Hematopoietic multipotent progenitor cell treated with erythropoietin and hydrocortisone succinate and interleukin-3 and kit ligand, for 15 days (in vitro differentiated cells): ENCODE results near the gene ANKRD39.
"Not testable (repeated sequence)": the region's sequence is repeated elsewhere in the genome, so short reads cannot be mapped to it uniquely, and the experiment has no call there.

Experiments used
- DNase-seq: peaks from one replicate; pipeline ENCODE4 v3.0.0-alpha.2; 2015; ENCODE audit warnings: low spot score

Gene ANKRD39

DNA sequence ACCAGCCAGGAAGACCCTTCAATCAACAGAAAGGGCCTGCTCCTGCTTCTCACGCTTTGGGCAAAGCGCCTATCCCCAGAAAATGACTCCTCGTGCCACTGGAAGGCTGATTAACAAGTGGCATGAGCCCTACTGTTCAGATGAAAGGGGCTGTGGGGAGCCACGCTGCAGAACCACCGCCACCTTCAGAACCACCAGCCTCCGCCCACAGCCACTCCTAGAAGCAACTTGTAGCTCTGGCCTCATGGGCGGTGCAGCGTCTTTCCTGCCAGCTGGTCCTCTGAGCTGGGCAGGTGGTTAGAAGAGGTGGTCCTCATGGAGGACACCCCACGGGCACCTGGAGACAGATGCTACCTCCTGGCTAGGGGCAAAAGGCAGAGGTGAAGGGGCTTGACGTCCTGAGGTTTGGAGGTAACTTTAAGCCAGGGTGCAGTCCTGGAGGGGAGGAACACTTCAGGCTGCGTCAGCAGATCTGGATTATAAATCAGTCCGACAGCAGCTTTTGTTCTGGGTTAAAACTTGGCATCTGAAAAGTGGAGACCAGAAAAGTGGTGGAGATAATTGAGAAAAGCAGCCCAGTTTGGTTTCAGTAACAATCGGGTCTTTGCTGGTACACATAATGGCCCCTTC lies 12.9 kb upstream of the ANKRD39 start:
- DNase-seq: peak; percentile 25

GRCh38 chr2:96869822-96870625 lies 12.2 kb upstream of the ANKRD39 start, which contains the start of gene SEMA4C:
SEMA4C (minus strand) TSS chr2:96870080; CDS start chr2:96867886, 2,194 bp downstream.
- DNase-seq: no peak

DNA sequence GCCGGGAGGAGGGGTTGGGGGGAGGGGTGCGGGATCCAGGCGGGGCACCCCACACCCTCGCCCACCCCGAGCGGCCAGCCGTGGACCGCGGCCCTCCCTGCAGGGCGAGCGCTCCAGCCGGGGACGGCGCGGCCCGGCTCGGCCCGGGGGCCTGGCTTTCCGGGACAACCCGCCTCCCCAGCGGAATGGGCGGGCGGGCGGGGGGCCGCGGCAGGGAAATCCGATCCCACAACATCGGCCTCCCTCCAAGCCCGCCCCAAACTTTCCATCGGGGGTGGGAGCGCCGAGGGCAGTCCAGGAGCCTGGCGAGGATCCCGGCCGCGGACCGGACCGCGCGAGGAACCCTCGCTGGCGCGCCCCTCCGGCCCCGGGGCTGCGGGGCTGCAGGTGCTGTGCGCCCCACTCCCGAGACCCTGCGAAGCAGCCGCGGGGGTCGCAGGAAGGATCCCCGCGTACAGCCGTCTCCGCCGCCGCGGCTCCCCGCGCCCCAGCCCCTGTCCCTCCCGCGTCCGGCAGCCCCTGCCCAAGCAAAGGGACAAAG lies 11.5 kb upstream of the ANKRD39 start:
- no peak for DNase-seq

DNA sequence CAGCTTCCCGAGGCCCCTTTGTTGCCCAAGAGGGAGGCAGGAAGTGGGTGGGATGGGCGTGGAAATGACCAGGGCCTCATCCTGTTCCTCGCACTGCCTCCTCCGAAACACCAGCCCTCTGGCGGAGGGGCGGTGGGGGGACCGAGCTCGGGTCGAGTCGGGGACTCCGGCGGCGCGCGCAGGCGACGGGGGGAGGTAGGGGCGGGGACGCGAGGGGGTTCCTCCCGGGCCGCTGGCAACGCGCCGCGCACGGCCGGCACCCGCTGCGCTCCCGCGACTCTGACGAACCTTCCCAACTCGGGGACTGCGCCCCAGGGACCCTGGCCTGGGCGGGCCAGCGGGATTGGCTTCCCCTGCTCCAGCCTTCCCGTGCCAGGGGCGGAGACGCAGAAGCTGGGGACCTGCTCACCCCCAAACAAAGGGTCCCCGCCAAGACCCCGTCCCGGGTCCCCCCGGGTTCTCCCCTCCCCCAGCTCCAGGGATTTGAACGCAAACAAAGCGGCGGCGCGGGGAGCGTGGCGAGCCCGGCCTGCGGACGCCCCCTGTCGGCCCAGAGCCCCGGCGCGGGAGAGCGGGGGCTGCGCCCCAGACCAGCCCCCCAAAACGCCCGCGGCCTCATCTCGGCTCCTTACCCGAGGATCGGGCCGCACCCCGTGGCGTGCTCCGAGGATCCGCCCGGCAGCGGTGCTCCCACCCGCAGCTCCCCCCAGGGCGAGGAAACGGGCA lies 10.9 kb upstream of the ANKRD39 start:
- DNase-seq: no peak

DNA sequence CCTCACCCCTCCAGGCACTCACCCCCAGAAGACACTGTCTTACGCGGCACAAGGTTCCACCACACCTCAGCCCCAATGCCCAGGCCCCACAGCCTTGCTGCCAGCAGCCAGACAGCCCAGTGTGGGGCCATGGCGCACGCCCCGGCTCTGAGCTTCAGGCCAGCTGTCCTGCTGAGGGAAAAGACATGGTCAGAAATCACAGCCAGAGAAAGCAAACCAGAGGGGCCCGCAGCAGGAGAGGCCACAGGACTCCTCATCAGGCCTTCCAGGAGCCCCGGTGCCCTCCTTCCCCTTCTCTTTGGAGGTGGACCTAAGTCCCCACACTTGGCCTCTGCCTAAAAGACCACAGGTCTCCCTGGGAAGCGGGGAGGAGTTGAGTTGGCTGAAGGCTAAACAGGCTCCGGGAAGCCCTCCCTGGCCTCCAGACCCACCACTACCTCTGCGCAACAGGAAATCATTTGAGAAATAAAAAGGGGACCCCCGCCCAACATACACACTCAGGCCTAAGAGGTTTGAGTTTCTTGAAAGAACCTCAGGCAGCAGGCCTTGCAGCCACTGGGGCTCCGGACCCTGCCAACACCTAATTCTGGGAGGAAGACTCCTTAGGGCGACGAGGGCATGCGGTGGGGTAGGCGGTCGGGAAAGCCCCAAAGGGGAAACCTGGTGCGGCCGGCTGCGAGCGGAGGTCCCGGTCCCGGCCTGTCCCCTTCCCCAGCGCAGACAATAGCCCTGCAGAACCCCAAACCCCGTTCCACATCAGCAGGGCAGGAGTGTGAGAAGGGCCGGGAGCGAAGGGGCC lies 10.1 kb upstream of the ANKRD39 start:
- DNase-seq: no peak

- DNase-seq: no peak
Measured at GRCh38 chr2:96866986-96867755, 9.4 kb upstream of the ANKRD39 start.

GRCh38 chr2:96866586-96866985 lies 8.8 kb upstream of the ANKRD39 start:
- no peak for DNase-seq

- no peak for DNase-seq
Measured at GRCh38 chr2:96866149-96866548, 8.3 kb upstream of the ANKRD39 start.

DNA sequence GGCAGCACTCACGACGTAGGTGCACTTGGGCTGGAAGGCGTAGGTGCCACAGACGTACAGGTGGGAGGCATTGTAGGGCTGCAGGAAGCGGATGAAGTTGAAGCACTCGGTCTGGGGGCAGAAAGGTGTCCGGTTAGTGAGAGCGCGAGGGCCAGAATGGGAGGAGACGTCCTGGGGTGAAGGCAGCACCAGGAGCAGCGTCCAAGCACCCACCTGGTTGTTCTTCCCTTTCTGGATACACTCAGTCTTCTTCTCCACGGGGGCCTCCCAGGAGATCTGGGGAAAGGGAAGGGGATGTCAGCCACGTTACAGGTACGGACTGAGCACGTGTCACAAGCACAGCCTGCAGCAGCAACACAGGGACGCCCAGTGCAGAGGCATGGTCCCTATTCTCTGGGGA lies 7.8 kb upstream of the ANKRD39 start:
- no peak for DNase-seq

- no peak for DNase-seq
Measured at GRCh38 chr2:96864343-96865091, 6.7 kb upstream of the ANKRD39 start.

DNA sequence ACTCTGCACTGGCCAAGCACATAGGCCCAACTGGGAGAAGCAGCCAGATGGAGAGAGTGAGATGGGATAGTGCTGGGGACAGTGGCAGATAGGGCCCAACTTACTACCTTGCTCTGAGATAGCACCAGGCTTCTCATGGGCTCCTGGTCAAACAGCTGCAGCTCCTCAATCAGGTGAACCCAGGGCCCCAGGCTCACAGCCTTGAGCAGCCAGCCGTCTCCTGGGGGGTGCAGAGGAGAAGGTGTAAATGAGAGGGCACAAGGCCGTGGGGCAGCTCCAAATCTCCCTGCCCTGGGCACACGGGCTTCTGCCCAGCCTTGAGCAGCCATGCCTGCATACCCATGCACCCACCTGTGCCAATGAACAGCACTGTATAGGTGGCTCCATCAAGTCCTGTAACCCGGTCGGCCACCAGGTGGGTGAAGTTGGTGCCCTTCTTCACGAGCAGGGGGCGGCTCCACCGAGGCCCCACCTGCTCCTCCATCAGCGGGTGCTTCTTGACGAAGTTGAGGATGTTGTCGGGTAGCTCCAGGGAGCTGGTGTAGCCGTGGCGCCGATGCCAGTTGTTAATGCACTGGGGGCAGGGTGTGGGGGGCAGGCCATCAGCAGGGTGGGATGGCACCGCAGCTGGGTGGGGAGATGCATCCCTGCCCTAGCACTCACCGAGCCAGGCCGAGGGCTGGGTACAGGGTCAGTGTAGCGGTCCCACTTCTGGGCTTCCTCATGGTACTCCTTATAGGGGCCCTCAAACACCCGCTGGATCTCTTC lies 5.9 kb upstream of the ANKRD39 start:
- no peak for DNase-seq

GRCh38 chr2:96863056-96863455 lies 5.2 kb upstream of the ANKRD39 start:
- not testable (repeated sequence) for DNase-seq

DNA sequence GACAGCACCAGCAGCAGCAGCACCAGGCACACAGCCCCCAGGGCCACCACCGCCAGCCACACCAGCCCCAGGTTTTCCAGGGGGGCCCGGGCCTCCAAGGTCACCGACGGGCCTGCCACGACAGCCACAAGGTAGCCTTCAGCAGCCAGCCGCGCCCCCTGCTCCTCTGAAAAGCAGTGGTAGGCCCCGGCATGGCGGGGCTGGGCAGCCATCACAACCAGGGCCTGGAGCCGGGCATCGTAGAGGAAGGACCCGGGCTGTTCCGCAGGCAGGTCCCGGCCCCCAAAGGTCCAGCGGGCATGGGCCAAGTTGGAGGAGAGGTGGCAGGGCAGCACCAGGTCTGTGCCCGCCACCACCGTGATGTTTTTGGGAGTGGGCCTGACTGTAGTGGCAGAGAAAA lies 3.3 kb upstream of the ANKRD39 start:
- no peak for DNase-seq

GRCh38 chr2:96860065-96861029 lies 2.5 kb upstream of the ANKRD39 start:
- DNase-seq: no peak

DNA sequence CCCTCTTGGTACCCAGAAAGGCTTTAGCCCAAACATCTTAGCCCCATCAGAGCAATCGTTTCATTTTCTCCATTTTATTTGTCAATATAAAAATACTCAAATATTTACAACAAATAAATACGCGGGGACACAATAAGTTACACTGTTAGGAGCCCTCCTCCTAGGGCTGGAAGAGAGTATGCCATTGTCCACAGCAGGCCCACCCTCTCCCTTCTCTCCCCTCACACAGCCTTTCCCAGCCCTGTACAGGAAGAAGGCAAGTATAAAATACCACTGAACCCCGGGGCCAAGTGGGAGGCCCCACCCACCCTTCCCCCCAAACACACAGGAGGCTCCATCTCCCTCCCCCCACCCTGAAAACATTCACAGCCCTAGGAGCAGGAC lies 1.9 kb upstream of the ANKRD39 start:
- no peak for DNase-seq

DNA sequence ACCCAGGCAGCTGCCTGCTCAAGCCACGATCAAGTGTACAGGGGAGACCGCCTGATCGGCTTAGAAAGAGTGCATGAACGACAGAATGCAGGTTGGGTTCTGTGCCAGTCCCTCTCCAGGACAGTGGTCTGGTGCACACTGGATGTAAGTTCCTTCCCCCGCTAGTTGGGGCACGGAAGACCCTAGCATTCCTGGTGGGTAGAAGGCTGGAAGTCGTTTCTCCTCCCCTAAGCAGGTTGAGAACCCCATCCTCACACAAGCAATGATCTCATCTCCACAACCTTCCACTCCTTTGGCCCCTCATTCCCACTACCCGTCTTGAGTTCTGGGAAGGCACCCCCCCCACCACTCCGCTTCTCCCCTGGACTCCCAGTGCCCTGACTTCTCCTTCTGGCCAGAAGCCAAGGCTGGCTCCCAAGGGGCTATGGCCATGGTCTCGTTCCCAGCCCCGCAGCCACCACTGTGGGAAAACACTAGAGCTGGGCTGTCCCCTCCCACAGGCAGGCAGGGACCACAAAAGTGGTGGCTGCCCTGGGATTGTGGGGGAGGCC lies 1.4 kb upstream of the ANKRD39 start:
- DNase-seq: no peak

GRCh38 chr2:96856776-96857666 lies 795 bp downstream of the ANKRD39 start:
- DNase-seq: peak; percentile 37
